Stimulated activated CD8-positive, alpha-beta memory T cell treated with anti-CD3 and anti-CD28 coated beads, Interleukin-4, amount 100 ng/mL, for 24 hours (primary cell): ENCODE measurements around the gene PPP1R17.

Experiments used
- DNase-seq: peaks from one replicate; pipeline ENCODE4 v3.0.0-alpha.2; 2020; ENCODE audit warnings: low read depth

PPP1R17 gene

DNA sequence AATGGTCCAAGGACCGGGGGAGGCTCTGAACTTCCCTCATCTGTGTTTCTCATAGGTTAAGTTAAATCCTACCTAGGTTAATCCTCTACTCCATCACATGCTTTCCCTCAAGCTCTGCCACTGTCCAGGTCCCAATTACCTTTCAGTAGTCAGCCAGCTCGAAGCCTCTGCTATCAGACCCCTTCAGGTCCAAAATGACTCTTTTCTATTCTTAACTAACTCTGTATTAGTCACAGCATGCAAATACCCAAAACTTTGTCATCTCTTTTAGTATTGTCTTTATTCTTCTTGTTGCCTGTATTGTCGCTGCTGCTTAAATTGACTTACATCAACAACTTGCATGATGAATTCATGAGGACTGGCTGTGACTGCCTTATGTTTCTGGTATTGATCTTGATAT, 15.3 kb downstream of the PPP1R17 start:
- DNase-seq: no peak

DNA sequence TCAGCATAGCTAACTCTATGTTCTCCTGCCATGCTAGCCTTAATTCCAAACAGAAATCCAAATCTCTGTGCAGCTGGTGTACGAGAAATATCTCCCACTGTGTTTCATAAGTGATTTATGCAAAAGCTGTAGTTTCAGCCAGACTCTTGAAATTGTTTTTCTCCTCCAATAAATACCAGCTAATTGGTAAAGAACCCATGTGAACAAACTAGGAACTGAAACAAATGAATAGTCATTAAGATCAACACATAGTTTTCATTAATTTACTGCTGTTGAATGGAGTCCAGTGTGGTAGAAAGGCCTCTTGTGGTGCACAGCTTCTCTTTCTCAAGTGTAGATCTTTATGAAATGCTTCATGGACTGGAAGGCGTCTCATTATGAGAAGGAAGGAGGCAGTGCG, 18.4 kb downstream of the PPP1R17 start:
- DNase-seq: no peak

DNA sequence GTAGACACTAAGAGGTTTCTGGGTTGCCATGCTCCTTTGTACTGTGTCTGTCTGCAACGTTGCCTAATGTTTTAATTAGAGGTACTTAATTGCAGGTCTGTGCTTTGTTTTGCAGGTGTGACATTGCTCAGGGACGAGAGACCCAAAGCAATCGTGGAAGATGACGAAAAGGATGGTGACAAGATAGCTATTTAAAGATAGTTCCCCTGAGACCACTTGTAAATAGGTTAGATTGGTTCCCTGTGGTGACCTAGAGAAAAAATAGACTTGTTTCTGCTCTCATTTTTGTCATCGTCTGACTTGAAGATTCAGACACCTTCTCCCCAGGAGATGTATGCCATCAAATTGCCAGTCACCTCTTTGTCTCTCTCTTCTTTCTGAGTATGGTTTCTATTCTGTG, 20.1 kb downstream of the PPP1R17 start:
- DNase-seq: no peak

DNA sequence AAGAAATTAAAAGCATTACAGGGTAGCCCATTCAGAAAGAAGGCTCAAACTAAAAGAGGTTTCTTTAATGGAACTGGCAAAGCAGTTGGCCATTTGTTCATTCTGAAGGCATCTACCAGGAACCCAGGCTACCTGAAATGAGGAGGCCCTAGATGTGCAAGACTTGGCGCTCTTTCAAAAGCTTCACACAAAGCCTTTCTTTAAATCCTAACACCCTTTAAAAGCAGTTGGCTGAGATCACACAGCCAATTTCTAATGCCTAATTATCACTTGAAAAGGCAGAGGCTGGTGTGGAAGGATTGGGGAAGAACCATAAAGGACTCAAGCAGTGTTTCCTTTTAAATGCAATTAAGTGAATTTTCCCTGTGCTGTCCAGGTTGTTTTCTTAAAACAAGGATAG, 23.2 kb downstream of the PPP1R17 start:
- DNase-seq: no peak

DNA sequence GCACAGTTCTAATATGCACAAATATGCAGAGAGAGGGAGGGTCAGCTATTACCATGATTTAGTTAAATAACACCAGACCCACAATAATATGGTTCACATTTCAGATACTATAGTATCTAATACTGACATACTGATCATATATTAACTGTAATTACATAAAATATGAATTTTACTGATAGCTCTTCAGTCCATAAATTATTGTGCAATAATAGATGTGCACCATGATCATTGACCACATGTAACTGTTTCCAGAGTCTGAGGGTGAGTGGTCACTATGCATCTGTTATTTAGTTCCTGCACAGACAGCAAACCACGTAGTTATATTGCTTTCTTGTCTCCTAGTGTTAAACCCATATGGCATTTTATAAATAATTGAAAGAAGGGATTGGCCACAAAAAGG, 29.3 kb downstream of the PPP1R17 start:
- no peak for DNase-seq

DNA sequence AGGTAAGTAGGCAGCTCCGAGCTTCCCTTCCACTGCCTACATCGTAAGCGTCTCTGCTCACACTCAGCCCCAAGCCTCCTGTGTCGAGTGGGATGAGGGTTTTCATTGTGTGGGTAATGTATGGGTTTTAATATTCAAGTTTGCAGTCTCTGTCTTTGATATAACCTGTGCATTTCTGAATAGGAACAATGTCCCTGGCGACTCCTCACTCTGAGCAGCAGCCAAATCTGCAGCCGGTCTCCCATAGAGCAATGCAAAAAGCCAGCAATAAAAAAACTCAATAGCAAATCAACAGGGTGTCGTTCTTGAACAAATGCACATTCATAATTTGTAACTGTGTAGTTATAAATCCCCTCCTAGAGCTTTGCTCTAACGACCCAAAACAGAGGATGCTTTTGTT, 33.4 kb downstream of the PPP1R17 start:
- DNase-seq: no peak

DNA sequence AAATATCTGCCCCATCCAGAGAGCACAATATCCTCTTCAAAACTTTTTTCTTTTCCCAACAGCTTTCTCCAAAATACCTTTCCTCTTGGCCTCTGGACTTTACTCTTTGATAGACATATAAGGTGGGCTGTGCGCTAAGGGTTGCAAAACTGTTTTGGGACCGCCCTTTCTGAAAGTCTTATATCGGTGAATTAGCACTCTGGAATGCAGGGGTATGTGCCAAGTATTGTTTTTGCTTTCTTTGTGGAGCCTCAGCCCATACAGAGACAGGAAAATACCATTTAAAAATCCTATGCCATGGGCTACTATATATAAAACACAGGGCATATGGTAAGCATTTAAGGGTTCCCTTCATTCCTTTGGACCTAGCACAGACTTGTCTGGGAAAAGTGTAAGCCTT, 37.7 kb downstream of the PPP1R17 start:
- no peak for DNase-seq

DNA sequence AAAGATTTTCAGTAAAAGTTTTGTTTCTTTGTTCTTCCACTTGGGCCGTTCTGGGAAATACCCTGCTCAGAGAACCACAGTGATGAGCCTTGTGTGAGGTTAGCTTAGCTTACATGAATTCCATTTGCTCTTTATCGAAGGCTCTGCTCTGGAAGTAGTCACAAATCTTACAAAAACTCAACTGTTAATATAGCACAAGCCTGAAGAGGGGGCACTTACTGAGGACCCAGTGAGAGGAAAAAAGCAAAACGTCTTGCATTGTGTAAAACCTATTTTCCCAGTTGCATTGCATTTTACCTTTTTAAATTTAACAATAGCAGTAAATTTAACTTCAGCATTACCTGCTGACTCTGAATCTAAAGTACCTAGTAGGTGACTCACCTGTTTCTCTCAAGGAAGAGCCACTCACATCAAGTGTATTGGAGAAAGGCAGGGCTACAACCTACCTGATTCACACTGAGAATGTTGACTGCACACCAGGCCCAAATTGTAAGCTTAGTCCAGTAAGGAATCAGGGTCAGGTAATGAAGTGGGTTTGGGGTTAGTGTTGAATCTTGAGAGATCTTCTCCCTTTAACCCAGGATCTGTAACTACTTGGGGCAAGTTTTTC, 42.3 kb downstream of the PPP1R17 start:
- no peak for DNase-seq

DNA sequence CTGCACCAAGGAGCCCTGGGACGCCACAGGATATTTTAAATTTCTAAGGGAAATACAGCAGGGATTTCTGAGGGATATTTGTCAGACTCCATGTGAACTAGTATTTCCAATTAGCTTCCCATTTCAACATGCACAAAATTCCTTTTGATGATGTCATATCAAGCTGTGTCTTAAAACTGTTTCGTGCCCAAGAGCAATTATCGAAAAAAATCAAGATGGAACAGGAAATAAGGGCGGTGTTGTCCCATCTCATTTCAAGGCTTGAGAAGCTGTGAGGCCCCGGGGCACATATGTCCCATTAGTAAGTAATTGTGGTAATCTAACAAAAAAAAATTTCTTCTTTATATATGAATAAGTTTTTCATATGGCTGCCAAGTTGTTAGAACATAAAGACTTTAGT, 47.4 kb downstream of the PPP1R17 start:
- DNase-seq: no peak

DNA sequence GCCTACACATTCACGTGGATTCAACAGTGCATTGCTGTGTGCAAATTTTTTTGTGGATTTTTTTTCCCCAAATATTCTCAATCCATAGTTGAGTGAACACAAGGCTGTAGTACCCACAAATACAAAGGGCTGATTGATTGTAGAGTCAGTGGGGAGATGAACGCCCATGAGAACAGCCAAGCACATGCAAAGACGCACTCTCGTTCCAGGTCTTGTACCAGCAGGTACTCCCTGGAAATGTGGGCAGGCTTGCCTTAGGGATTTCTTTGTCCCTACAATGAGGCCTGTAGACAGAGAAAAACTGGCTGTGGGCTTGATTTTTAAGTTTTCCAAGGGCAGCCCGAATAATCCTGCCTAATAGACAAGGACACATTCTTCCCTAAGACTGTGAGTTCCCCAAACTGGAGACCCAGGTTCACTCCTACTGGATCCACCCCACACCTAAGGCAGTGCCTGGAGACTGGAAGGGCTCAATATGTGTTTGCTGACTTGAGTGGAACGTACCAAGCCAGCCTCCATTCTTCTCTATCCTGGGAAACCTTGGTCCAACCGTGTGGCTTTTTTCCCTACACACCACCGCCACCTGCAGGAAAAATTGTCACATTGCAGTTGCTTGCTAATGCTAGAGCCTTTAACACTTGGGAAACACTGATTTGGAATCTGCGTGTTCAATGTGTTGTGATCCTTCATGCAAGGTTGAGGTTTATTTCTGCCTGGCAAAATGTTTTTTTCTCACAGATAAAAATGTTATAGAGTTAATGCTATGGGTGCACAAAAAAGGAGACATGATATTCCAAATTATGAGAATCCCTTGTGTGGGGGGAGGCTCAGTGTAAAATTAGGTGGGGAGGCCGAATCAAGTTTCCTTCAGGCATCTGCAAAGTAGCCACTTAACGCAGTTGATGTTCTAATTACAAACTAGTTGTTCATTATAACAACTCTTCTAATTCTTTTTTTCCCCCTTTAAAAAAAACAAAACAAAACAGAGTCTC, 49.3 kb downstream of the PPP1R17 start:
- DNase-seq: no peak

DNA sequence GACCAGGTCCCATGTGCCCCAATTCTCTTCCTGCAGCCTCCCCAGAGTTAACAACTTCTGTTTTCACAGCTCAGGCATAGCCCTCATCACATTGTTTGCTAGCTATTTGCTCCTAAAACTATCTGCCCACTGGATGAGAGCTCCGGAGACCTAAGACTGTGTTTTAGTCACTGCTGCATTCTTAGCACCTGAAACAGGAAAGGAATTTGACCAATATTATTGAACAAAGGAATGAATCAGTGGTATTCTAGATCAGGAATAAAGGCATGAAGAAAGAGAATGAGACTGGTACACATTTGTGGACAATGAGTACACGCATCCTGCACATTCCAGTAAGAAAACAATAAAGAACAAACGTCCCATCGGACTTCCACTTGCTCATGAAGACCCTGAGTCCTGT, 54.8 kb downstream of the PPP1R17 start:
- DNase-seq: no peak

DNA sequence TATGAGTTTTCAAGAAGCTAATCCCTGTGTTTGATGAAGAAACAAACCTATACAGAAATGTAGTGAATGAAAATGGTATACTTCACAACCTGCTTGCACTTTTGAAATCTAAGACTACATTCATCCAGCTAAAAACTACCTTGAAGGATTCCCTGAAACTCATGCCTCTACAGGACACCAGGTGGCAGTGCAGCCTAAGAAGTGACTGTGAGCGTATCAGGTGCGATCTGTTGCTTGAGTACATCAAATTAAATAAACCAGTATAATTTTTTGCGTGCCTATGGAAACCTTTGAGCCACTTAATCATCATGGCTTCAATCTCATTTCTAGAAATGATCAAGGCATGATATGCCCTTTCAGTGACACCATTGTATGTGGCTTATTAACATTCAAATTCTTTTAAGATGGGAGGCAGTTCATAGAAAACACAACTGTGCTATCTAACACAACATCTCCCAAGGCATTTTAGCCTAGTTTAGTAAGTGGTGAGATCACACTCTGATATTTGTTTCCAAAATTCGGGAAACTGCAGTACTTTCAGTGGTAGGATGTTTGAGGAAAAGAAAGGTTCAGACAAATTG, 57.4 kb downstream of the PPP1R17 start:
- DNase-seq: no peak

DNA sequence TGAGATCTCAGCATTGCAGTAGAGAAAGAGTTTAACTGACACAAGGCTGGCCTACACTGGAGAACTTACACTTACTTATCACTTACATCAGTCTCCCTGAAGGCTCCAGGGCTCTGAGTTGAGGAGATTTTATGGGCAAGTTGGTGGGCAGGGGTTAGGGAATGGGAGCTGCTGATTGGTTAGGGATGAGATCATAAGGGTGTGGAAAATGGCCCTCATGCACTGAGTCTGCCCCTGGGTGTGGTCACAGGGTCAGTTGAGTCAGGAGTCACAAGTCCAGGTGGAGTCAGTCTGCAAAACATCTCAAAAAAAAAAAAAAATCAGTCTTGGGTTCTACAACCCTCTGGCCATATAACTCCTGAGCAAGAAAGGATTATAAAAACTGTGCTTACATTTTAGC, 60.5 kb downstream of the PPP1R17 start:
- no peak for DNase-seq

DNA sequence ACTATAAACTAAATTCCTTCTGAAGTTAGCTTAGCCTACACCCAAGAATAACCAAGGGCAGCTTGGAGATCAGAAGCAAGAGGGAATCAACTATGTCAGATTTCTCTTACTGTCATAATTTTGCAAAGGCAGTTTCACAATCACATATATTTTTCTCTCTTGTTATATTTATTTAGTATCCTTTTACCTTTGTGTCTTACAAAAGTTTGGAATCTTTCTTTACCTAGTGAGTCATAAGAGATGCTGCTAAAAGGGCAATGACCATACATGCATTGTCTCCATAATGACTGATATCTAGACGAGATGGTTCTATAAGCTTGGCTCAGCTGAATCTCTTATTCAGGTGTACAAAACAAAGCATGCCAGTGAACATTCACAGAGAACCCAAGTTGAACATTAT, 61.1 kb downstream of the PPP1R17 start:
- no peak for DNase-seq

DNA sequence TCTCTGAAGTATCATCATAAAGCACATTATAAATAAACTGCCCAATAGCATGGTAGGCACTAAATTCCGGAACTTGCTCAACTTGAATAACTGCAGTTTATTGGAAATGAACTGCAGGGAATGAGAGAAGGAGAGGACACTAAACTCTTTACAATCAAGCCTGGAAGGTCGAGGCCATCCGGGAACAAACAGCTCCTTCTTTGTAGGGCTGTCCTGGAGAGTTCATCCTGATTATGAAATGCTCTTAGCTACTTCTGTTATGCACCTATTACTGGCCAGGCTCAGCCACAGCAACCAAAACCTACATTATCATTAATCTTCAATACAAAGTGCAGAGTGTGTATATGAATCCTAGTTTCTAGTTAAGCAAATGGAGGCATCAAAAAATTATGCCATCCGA, 64.7 kb downstream of the PPP1R17 start:
- no peak for DNase-seq
